ENCODE measurements around the gene TAL2.

- no peak for TF ChIP-seq POLR2AphosphoS5 (IDR thresholded peaks at IDR 0.05; ENCODE audit: insufficient read depth, low read depth, low read length)
- TF ChIP-seq POLR2A (IDR thresholded peaks at IDR 0.05; ENCODE audit: low read depth, low read length): no peak
- TF ChIP-seq CTCF (IDR thresholded peaks at IDR 0.05; ENCODE audit: extremely low read depth in 1 of 2, insufficient read depth in 1 of 2, low read depth in 1 of 2, low read length in 2 of 2): no peak
- no peak for TF ChIP-seq MAX (IDR thresholded peaks at IDR 0.05; ENCODE audit: insufficient read depth, insufficient read length)
These were observed 24.7 kb downstream of the TAL2 start for GRCh38 chr9:105686936-105687335.
